Stimulated activated CD8-positive, alpha-beta memory T cell treated with anti-CD3 and anti-CD28 coated beads, Interleukin-4, amount 100 ng/mL, for 4 hours (primary cell): ENCODE data around the gene STEAP1.

ENCODE experiments used
- DNase-seq, 2 donors: peaks; one replicate each; pipeline ENCODE4 v3.0.0-alpha.2; 2020; ENCODE audit warnings: low read depth in 2 of 2, low spot score in 1 of 2

Gene STEAP1

DNA sequence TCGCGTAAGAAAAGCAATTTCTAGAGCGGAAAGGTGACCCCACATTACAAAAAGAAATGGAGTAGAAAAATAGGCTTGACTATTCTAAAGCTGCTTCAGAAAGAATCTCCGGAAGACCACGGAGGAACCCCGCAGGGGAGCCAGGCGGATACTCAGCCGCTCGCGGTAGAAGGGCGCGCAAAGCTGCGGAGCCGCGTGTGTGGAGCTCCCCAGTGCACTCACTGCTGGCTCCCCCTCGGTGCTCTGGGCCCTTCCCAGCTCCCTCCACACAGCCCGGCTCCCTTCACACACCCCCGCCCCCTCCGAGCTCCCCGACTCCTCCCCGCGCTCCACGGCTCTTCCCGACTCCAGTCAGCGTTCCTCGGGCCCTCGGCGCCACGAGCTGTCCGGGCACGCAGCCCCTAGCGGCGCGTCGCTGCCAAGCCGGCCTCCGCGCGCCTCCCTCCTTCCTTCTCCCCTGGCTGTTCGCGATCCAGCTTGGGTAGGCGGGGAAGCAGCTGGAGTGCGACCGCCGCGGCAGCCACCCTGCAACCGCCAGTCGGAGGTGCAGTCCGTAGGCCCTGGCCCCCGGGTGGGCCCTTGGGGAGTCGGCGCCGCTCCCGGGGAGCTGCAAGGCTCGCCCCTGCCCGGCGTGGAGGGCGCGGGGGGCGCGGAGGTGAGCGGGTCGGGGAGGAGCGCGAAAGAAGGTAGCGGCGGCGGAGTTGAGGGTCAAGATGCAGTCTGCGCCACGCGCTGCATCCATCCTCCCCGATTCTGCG, 57.3 kb downstream of the STEAP1 start, which contains the start of gene STEAP2:
TSS of gene STEAP2 (plus strand) at position 350 of the 758 bp plus-strand sequence. CDS start 13,343 bp downstream, outside the sequence.
- no peak for DNase-seq

DNA sequence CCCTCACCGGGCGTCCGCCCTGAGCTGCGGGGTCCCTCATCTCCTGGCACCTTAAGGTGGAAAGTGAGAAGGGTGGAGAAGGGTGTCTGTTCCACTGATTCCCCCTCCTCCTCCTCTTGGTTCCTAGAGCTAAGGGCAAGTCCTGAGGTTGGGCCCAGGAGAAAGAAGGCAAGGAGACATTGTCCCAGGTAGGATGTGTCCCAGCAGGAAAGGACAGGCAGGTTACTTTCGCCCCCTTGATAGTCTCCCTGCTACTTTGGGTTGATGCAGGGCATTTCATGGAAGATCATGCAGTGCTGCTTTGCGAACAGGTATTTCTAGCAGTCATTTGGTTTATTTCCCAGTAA, 57.9 kb downstream of the STEAP1 start:
- DNase-seq, result no peak

DNA sequence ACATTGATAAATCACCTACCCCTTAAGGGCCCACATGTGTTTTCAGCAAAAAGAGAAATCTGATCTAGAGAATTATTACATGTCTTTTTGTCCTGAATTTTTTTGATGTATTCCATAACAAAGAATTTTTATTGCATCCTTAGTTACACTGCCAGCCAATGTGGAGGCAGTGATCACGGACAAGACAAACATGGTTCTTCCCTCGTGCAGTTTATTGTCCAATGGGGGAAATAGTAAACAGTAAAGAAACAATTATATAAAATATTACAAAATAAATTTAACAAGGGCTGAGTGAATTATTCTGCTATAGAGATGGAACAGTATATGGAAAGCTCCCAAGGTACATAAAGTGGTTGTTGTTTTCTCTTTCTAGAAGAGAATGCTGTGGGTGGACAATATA, 59.3 kb downstream of the STEAP1 start:
- DNase-seq, result no peak
